ENCODE results near the gene EGFR. TPM values are rescaled to one million over a fixed set of nuclear protein-coding genes. Genes with fewer than 3 reads are reported as not detected.

Gene EGFR
- total and polyA plus RNA-seq, 12 donors: 7.0 to 111 (median 71.6) TPM

DNA sequence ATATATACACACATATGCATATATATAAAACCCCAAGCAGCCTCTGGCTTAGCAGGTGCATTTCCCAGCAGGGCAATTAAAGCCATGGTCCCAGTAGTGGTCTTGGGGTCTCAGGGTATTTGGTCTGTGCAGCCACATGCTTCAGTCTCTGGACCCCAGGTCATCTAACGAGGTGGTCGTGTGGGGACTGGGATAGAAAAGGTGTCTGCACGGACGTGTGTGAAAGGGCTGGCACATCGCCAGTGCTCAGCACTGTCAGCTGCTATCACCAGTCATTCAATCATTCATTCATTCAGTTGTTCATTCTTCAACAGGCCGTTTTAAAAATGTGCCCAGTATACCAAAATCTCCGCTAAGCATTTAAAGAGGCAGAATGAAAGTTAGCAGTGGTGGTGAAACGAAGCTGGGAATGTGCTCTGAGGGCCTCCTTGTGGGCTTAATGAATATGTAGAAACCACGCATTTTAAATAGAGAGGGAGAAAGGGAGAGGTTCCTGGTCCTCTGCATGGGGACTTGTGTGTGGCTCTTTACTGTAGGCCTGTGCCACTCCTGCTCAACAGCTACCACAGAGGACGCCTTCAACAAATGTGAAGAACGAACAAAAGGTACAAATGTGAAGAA is 170.4 kb downstream of the EGFR start:
- intact Hi-C loops (cut with DNase I): no loop called here
- WGBS, 4 donors: 74 to 84% (median 79%) methylated on average over 11 of the region's 11 CpGs
- no peaks in the 10 kb centered on the region for H3K9me3 ChIP-seq (replicated peaks in 1 of 3)
- TF ChIP-seq POLR2A (IDR thresholded peaks at IDR 0.05): no peak
- TF ChIP-seq, protein P1, sequence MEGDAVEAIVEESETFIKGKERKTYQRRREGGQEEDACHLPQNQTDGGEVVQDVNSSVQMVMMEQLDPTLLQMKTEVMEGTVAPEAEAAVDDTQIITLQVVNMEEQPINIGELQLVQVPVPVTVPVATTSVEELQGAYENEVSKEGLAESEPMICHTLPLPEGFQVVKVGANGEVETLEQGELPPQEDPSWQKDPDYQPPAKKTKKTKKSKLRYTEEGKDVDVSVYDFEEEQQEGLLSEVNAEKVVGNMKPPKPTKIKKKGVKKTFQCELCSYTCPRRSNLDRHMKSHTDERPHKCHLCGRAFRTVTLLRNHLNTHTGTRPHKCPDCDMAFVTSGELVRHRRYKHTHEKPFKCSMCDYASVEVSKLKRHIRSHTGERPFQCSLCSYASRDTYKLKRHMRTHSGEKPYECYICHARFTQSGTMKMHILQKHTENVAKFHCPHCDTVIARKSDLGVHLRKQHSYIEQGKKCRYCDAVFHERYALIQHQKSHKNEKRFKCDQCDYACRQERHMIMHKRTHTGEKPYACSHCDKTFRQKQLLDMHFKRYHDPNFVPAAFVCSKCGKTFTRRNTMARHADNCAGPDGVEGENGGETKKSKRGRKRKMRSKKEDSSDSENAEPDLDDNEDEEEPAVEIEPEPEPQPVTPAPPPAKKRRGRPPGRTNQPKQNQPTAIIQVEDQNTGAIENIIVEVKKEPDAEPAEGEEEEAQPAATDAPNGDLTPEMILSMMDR (IDR thresholded peaks at IDR 0.05): no peak
- H3K4me3 ChIP-seq: no peak overlapping the region
- no peaks in the 10 kb centered on the region for H3K27me3 ChIP-seq
- no peak overlapping the region for H3K27ac ChIP-seq
- no peak for DNase-seq
- H3K36me3 ChIP-seq (replicated peaks in 1 of 2): peaks cover 0 to 15% of the 10 kb centered on the region in 2 donors
- H3K4me1 ChIP-seq (replicated peaks in 1 of 2): peaks cover 0 to 4% of the 10 kb centered on the region in 2 donors

DNA sequence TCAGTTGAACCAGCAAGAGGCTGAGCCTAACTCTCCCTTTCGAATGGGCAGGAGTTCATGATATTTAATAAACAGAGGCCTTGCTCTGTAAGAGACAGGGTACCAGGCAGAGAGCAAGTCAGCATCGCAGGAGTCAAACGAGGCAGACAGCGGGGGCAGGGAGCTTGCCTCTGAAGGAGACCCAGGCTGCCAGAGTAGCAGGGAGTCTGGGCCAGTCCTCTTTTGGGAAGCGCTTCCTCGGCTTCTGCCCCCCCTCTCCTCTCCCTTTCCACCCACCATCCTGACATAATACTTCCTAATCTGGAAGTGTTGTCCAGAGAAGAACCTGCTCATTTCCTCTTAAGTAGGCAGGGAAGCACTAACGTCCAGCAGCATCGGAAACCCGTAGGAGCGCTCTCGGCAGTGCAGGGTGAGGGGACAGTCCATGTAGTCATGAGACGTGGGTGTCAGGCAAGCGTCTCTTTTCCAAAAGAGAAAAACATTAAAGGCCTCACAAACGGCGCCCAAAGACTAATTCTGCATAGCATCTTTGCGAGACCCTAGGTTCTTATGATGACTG is 171.1 kb downstream of the EGFR start:
- Histone ChIP-seq H3K36me3 (replicated peaks in 1 of 2) (peaks cover 0 to 15% of the 10 kb centered on the region in 2 donors), H3K4me1 (replicated peaks in 1 of 2) (peaks cover 0 to 4% of the 10 kb centered on the region in 2 donors), H3K9me3 (replicated peaks in 1 of 3) (no peaks in the 10 kb centered on the region), H3K4me3 (no peak overlapping the region), H3K27ac (no peak overlapping the region), H3K27me3 (no peaks in the 10 kb centered on the region)
- WGBS, 4 donors: 85 to 89% (median 87%) methylated on average over 16 of the region's 16 CpGs
- no peak for DNase-seq
- TF ChIP-seq, protein P1 (IDR thresholded peaks at IDR 0.05): no peak
- TF ChIP-seq POLR2A (IDR thresholded peaks at IDR 0.05): no peak
- intact Hi-C loops (cut with DNase I): no loop called here

DNA sequence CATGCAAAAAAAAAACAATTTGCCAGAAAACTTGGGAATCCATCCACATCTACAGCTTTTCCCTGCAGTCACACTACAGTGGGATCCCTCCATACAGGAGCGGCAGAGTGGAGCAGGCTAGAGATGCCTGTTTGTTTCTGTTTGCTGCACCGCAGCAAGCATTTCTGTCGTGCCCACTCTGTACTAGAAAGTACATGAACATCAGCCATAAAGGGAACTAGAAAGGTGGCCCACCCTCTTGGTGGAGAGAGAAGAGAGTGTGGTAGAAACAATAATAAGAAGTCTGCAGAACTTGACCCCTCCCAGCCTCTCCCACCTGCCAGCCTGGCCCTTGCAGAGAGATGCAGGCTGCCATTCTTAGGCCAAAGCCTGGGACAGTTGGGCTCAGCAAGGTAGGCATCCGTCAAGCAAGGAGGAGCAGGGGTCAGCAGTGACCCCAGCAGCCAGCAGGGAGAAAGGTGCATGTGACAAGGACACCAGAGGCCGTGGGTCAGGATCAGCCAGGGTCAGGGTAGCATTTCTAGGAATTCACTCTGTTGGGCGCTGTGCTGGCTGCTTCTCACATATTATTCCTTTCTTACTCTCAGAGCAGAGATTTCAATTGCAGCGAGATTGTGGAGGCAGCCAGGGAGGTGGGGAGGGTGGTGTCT is 171.8 kb downstream of the EGFR start:
- peaks cover 0 to 4% of the 10 kb centered on the region in 2 donors for H3K4me1 ChIP-seq (replicated peaks in 1 of 2)
- H3K36me3 ChIP-seq (replicated peaks in 1 of 2): peaks cover 0 to 11% of the 10 kb centered on the region in 2 donors
- H3K9me3 ChIP-seq (replicated peaks in 1 of 3): no peaks in the 10 kb centered on the region
- no peak overlapping the region for H3K27ac ChIP-seq
- 89 to 95% (median 93%) methylated on average over 7 of the region's 7 CpGs for WGBS, 4 donors
- no peak for DNase-seq
- intact Hi-C loops (cut with DNase I): no loop called here
- TF ChIP-seq, protein P1 (IDR thresholded peaks at IDR 0.05): no peak
- no peak for TF ChIP-seq POLR2A (IDR thresholded peaks at IDR 0.05)
- H3K4me3 ChIP-seq: no peak overlapping the region
- no peaks in the 10 kb centered on the region for H3K27me3 ChIP-seq

DNA sequence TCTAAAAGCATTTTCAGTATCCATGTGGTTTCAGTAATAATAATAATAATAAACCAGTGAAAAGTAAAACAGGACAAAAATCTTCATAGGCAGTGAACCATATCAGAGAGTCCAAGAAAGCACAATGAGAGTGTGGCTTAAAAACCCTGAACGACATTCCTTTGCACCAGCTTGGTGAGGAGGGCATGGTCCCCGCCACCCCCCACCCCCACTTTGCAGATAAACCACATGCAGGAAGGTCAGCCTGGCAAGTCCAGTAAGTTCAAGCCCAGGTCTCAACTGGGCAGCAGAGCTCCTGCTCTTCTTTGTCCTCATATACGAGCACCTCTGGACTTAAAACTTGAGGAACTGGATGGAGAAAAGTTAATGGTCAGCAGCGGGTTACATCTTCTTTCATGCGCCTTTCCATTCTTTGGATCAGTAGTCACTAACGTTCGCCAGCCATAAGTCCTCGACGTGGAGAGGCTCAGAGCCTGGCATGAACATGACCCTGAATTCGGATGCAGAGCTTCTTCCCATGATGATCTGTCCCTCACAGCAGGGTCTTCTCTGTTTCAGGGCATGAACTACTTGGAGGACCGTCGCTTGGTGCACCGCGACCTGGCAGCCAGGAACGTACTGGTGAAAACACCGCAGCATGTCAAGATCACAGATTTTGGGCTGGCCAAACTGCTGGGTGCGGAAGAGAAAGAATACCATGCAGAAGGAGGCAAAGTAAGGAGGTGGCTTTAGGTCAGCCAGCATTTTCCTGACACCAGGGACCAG is 172.5 kb downstream of the EGFR start:
- H3K36me3 ChIP-seq (replicated peaks in 1 of 2): peaks cover 0 to 11% of the 10 kb centered on the region in 2 donors
- no peaks in the 10 kb centered on the region for H3K9me3 ChIP-seq (replicated peaks in 1 of 3)
- H3K27me3 ChIP-seq: no peaks in the 10 kb centered on the region
- no peak for DNase-seq
- WGBS, 4 donors: 88 to 94% (median 92%) methylated on average over 17 of the region's 17 CpGs
- TF ChIP-seq POLR2A (IDR thresholded peaks at IDR 0.05): no peak
- TF ChIP-seq, protein P1 (IDR thresholded peaks at IDR 0.05): no peak
- intact Hi-C loops (cut with DNase I): no loop called here
- peaks cover 0 to 4% of the 10 kb centered on the region in 2 donors for H3K4me1 ChIP-seq (replicated peaks in 1 of 2)
- no peak overlapping the region for H3K4me3 ChIP-seq
- H3K27ac ChIP-seq: no peak overlapping the region

Measured in adrenal gland (tissue), 12 donors.